ENCODE results near the gene IGSF8. TPM values are rescaled to one million over a fixed set of nuclear protein-coding genes. Genes with fewer than 3 reads are reported as not detected.

IGSF8 gene
- total RNA-seq, 1 experiment from 2014 or later, result 14.0 TPM

GRCh38 chr1:160093069-160093395, 5.4 kb downstream of the IGSF8 start:
- Histone ChIP-seq H3K4me3 (ENCODE audit: low read depth, low read length, poor library complexity, severe bottlenecking) (no peak overlapping the region), H3K4me1 (ENCODE audit: insufficient read depth, low read length, poor library complexity, severe bottlenecking) (peaks cover 7% of the 10 kb centered on the region), H3K27me3 (replicated peaks; ENCODE audit: insufficient read depth, low read depth, low read length, poor library complexity) (no peaks in the 10 kb centered on the region), H3K36me3 (ENCODE audit: insufficient read depth, low read length, poor library complexity, severe bottlenecking) (no peaks in the 10 kb centered on the region), H3K9me3 (ENCODE audit: low read depth, low read length, poor library complexity, severe bottlenecking) (no peaks in the 10 kb centered on the region), H3K27ac (ENCODE audit: low read depth, low read length, poor library complexity, severe bottlenecking) (no peak overlapping the region)
- TF ChIP-seq, protein P1, sequence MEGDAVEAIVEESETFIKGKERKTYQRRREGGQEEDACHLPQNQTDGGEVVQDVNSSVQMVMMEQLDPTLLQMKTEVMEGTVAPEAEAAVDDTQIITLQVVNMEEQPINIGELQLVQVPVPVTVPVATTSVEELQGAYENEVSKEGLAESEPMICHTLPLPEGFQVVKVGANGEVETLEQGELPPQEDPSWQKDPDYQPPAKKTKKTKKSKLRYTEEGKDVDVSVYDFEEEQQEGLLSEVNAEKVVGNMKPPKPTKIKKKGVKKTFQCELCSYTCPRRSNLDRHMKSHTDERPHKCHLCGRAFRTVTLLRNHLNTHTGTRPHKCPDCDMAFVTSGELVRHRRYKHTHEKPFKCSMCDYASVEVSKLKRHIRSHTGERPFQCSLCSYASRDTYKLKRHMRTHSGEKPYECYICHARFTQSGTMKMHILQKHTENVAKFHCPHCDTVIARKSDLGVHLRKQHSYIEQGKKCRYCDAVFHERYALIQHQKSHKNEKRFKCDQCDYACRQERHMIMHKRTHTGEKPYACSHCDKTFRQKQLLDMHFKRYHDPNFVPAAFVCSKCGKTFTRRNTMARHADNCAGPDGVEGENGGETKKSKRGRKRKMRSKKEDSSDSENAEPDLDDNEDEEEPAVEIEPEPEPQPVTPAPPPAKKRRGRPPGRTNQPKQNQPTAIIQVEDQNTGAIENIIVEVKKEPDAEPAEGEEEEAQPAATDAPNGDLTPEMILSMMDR (conservative IDR thresholded peaks at IDR 0.05; ENCODE audit: low read depth, low read length), result no peak
- no peak for TF ChIP-seq EZH2 (IDR thresholded peaks at IDR 0.05; ENCODE audit: borderline replicate concordance, low read depth, low read length, poor library complexity, severe bottlenecking)
- no peak for DNase-seq (ENCODE audit: low spot score)
- intact Hi-C loops (cut with micrococcal nuclease; ENCODE audit: unreplicated experiment), result no loop called here
- CTCF ChIA-PET, result no interaction called here
- BruUV-seq (replicated peaks), result no TSS peak
- POLR2A ChIA-PET (ENCODE audit: low non-redundant PET), result no interaction called here

- intact Hi-C loops (cut with micrococcal nuclease; ENCODE audit: unreplicated experiment), result no loop called here
- Histone ChIP-seq H3K4me3 (ENCODE audit: low read depth, low read length, poor library complexity, severe bottlenecking) (no peak overlapping the region), H3K36me3 (ENCODE audit: insufficient read depth, low read length, poor library complexity, severe bottlenecking) (no peaks in the 10 kb centered on the region), H3K4me1 (ENCODE audit: insufficient read depth, low read length, poor library complexity, severe bottlenecking) (peaks cover 2% of the 10 kb centered on the region), H3K27ac (ENCODE audit: low read depth, low read length, poor library complexity, severe bottlenecking) (no peak overlapping the region), H3K27me3 (replicated peaks; ENCODE audit: insufficient read depth, low read depth, low read length, poor library complexity) (no peaks in the 10 kb centered on the region), H3K9me3 (ENCODE audit: low read depth, low read length, poor library complexity, severe bottlenecking) (no peaks in the 10 kb centered on the region)
- BruUV-seq (replicated peaks), result no TSS peak
- no peak for DNase-seq (ENCODE audit: low spot score)
- POLR2A ChIA-PET (ENCODE audit: low non-redundant PET), result no interaction called here
- TF ChIP-seq, protein P1 (conservative IDR thresholded peaks at IDR 0.05; ENCODE audit: low read depth, low read length), result no peak
- CTCF ChIA-PET, result no interaction called here
These were observed 5.9 kb downstream of the IGSF8 start for GRCh38 chr1:160092366-160093068.

- Histone ChIP-seq H3K27me3 (replicated peaks; ENCODE audit: insufficient read depth, low read depth, low read length, poor library complexity) (no peaks in the 10 kb centered on the region), H3K27ac (ENCODE audit: low read depth, low read length, poor library complexity, severe bottlenecking) (no peak overlapping the region), H3K4me1 (ENCODE audit: insufficient read depth, low read length, poor library complexity, severe bottlenecking) (no peaks in the 10 kb centered on the region), H3K9me3 (ENCODE audit: low read depth, low read length, poor library complexity, severe bottlenecking) (no peaks in the 10 kb centered on the region), H3K4me3 (ENCODE audit: low read depth, low read length, poor library complexity, severe bottlenecking) (no peak overlapping the region), H3K36me3 (ENCODE audit: insufficient read depth, low read length, poor library complexity, severe bottlenecking) (no peaks in the 10 kb centered on the region)
- no TSS peak for BruUV-seq (replicated peaks)
- ChIA-PET POLR2A (ENCODE audit: low non-redundant PET) (no interaction called here), CTCF (no interaction called here)
- DNase-seq (ENCODE audit: low spot score), result no peak
- intact Hi-C loops (cut with micrococcal nuclease; ENCODE audit: unreplicated experiment), result no loop called here
- TF ChIP-seq, protein P1 (conservative IDR thresholded peaks at IDR 0.05; ENCODE audit: low read depth, low read length), result no peak
- no peak for TF ChIP-seq EZH2 (IDR thresholded peaks at IDR 0.05; ENCODE audit: borderline replicate concordance, low read depth, low read length, poor library complexity, severe bottlenecking)
These were observed 6.7 kb downstream of the IGSF8 start for GRCh38 chr1:160091666-160092223.

Measured in A673 (cell line).